Activated naive CD4-positive, alpha-beta T cell treated with anti-CD3 and anti-CD28 coated beads for 36 hours (primary cell): ENCODE data around the gene DDX47. TPM values are rescaled to one million over a fixed set of nuclear protein-coding genes. Genes with fewer than 3 reads are reported as not detected.
A peak's percentile ranks its signal among the peaks of the same experiment; 100 is the strongest.

Experiments used
- CTCF ChIA-PET: fragments of 350-600 bp; sonication (Branson Sonifier 250); formaldehyde crosslinking; loops from one replicate; lab custom pipeline; 2021; ENCODE audit warnings: antibody characterized with exemption; lab: Charles Lee
- DNase-seq: peaks from one replicate; pipeline ENCODE4 v3.0.0-alpha.2; 2020
- H3K27ac Mint-ChIP-seq: one replicate; pipeline ENCODE4 v1.8.0; 2021; ENCODE audit warnings: mild to moderate bottlenecking, mixed read lengths
- H3K27me3 Mint-ChIP-seq: one replicate; pipeline ENCODE4 v1.8.0; 2021; ENCODE audit warnings: low read depth, mixed read lengths
- H3K36me3 Mint-ChIP-seq: one replicate; pipeline ENCODE4 v1.8.0; 2021; ENCODE audit warnings: low read depth, mixed read lengths
- H3K4me1 Mint-ChIP-seq: one replicate; pipeline ENCODE4 v1.8.0; 2021; ENCODE audit warnings: low read depth, mixed read lengths
- H3K4me3 Mint-ChIP-seq: one replicate; pipeline ENCODE4 v1.8.0; 2021; ENCODE audit warnings: mild to moderate bottlenecking, moderate library complexity, mixed read lengths
- H3K9me3 Mint-ChIP-seq: one replicate; pipeline ENCODE4 v1.8.0; 2021; ENCODE audit warnings: mixed read lengths
- intact Hi-C: fragments of 100-400 bp; cut with micrococcal nuclease; formaldehyde crosslinking; loops from one replicate; pipeline ENCODE4 v1.15.1; 2023
- total RNA-seq, 2 experiments: library from RNA; stranded (reverse); gene quantifications; one replicate each; pipeline ENCODE4 v1.2.3, GENCODE V29; 2021

The DDX47 gene
- total RNA-seq, 2 experiments from 2014 or later: 86.6 to 87.3 TPM

GRCh38 chr12:12786706-12787601, 26.2 kb upstream of the DDX47 start:
- Mint-ChIP-seq H3K27me3 (no peaks in the 10 kb centered on the region), H3K4me3 (peak overlapping the region; percentile 83), H3K9me3 (no peaks in the 10 kb centered on the region), H3K36me3 (no peaks in the 10 kb centered on the region), H3K4me1 (peaks cover 27% of the 10 kb centered on the region), H3K27ac (peak overlapping the region; percentile 84)
- peak; percentile 67 for DNase-seq
- intact Hi-C loops: loop anchor here (2.0 kb wide), 1 partner anchor 62 kb away; no protein-coding TSS in a partner anchor
- CTCF ChIA-PET: interaction anchor here (0.6 to 4.6 kb wide), 17 partner anchors 8 to 425 kb away, joined by 3 to 36 read pairs (median 4); partner anchors contain the start of genes DDX47 and GPRC5A

GRCh38 chr12:12788131-12788530, 25.0 kb upstream of the DDX47 start:
- CTCF ChIA-PET: interaction anchor here (0.6 to 4.6 kb wide), 20 partner anchors 9 to 424 kb away, joined by 3 to 36 read pairs (median 6); partner anchors contain the start of gene DDX47
- no peaks in the 10 kb centered on the region for H3K27me3 Mint-ChIP-seq
- H3K4me1 Mint-ChIP-seq: peaks cover 27% of the 10 kb centered on the region
- no peak for DNase-seq
- intact Hi-C loops: loop anchor here (1.0 to 2.0 kb wide), 10 partner anchors 20 to 424 kb away; partner anchors contain the start of genes DDX47, GPRC5A and HEBP1
- H3K27ac Mint-ChIP-seq: peak overlapping the region; percentile 6
- peak overlapping the region; percentile 83 for H3K4me3 Mint-ChIP-seq
- no peaks in the 10 kb centered on the region for H3K9me3 Mint-ChIP-seq
- H3K36me3 Mint-ChIP-seq: no peaks in the 10 kb centered on the region

- intact Hi-C loops: loop anchor here (1.0 to 2.0 kb wide), 11 partner anchors 19 to 423 kb away; partner anchors contain the start of genes DDX47, GPRC5A and HEBP1
- peaks cover 27% of the 10 kb centered on the region for H3K4me1 Mint-ChIP-seq
- H3K27me3 Mint-ChIP-seq: no peaks in the 10 kb centered on the region
- no peaks in the 10 kb centered on the region for H3K36me3 Mint-ChIP-seq
- CTCF ChIA-PET: interaction anchor here (0.6 to 4.6 kb wide), 37 partner anchors 9 to 424 kb away, joined by 3 to 36 read pairs (median 4); partner anchors contain the start of gene DDX47
- H3K9me3 Mint-ChIP-seq: no peaks in the 10 kb centered on the region
- peak overlapping the region; percentile 58 for H3K4me3 Mint-ChIP-seq
- peak overlapping the region; percentile 76 for H3K27ac Mint-ChIP-seq
- DNase-seq: peak; percentile 80
Observed at GRCh38 chr12:12788675-12789368, 24.3 kb upstream of the DDX47 start.

GRCh38 chr12:12790956-12791355, 22.2 kb upstream of the DDX47 start:
- Mint-ChIP-seq H3K9me3 (no peaks in the 10 kb centered on the region), H3K4me1 (peaks cover 18% of the 10 kb centered on the region), H3K4me3 (no peak overlapping the region), H3K36me3 (no peaks in the 10 kb centered on the region), H3K27me3 (no peaks in the 10 kb centered on the region), H3K27ac (no peak overlapping the region)
- CTCF ChIA-PET: interaction anchor here (2.1 to 4.6 kb wide), 3 partner anchors 14 to 46 kb away, joined by 7 to 36 read pairs (median 36); partner anchors contain the start of gene DDX47
- no peak for DNase-seq
- intact Hi-C loops: no loop called here

GRCh38 chr12:12791756-12792369, 21.3 kb upstream of the DDX47 start:
- intact Hi-C loops: no loop called here
- no peaks in the 10 kb centered on the region for H3K36me3 Mint-ChIP-seq

GRCh38 chr12:12792421-12792820, 20.7 kb upstream of the DDX47 start:
- Mint-ChIP-seq H3K36me3 (no peaks in the 10 kb centered on the region), H3K4me3 (no peak overlapping the region), H3K4me1 (peaks cover 13% of the 10 kb centered on the region), H3K9me3 (no peaks in the 10 kb centered on the region), H3K27ac (no peak overlapping the region), H3K27me3 (no peaks in the 10 kb centered on the region)
- DNase-seq: no peak
- CTCF ChIA-PET: interaction anchor here (0.9 to 1.8 kb wide), 6 partner anchors 18 to 205 kb away, joined by 3 to 5 read pairs (median 4); no protein-coding TSS in a partner anchor
- intact Hi-C loops: no loop called here

More at GRCh38 chr12:12791756-12792369, 21.3 kb upstream of the DDX47 start:
- Mint-ChIP-seq H3K27me3 (no peaks in the 10 kb centered on the region), H3K4me1 (peaks cover 13% of the 10 kb centered on the region), H3K9me3 (no peaks in the 10 kb centered on the region), H3K4me3 (no peak overlapping the region), H3K27ac (no peak overlapping the region)
- CTCF ChIA-PET: interaction anchor here (1.0 to 1.8 kb wide), 3 partner anchors 21 to 63 kb away, joined by 3 to 5 read pairs (median 4); no protein-coding TSS in a partner anchor
- DNase-seq: no peak

GRCh38 chr12:12794686-12795085, 18.5 kb upstream of the DDX47 start:
- intact Hi-C loops: no loop called here
- DNase-seq: no peak
- H3K36me3 Mint-ChIP-seq: no peaks in the 10 kb centered on the region
- no peak overlapping the region for H3K27ac Mint-ChIP-seq
- CTCF ChIA-PET: no interaction called here
- H3K4me3 Mint-ChIP-seq: no peak overlapping the region
- no peaks in the 10 kb centered on the region for H3K9me3 Mint-ChIP-seq
- no peaks in the 10 kb centered on the region for H3K27me3 Mint-ChIP-seq
- H3K4me1 Mint-ChIP-seq: no peaks in the 10 kb centered on the region

GRCh38 chr12:12796171-12796570, 17.0 kb upstream of the DDX47 start:
- intact Hi-C loops: no loop called here
- no peaks in the 10 kb centered on the region for H3K9me3 Mint-ChIP-seq
- no peak overlapping the region for H3K4me3 Mint-ChIP-seq
- H3K27me3 Mint-ChIP-seq: no peaks in the 10 kb centered on the region
- no peak overlapping the region for H3K27ac Mint-ChIP-seq
- CTCF ChIA-PET: no interaction called here
- no peak for DNase-seq
- no peaks in the 10 kb centered on the region for H3K36me3 Mint-ChIP-seq
- H3K4me1 Mint-ChIP-seq: peaks cover 4% of the 10 kb centered on the region

- Mint-ChIP-seq H3K27me3 (no peaks in the 10 kb centered on the region), H3K4me1 (peaks cover 8% of the 10 kb centered on the region), H3K27ac (no peak overlapping the region), H3K9me3 (no peaks in the 10 kb centered on the region), H3K36me3 (no peaks in the 10 kb centered on the region), H3K4me3 (no peak overlapping the region)
- no peak for DNase-seq
- CTCF ChIA-PET: no interaction called here
- intact Hi-C loops: no loop called here
Observed at GRCh38 chr12:12796928-12797793, 16.0 kb upstream of the DDX47 start.

- no peak overlapping the region for H3K27ac Mint-ChIP-seq
- H3K4me3 Mint-ChIP-seq: no peak overlapping the region
- CTCF ChIA-PET: interaction anchor here (1.5 kb wide), 1 partner anchor 9 kb away, joined by 4 read pairs; no protein-coding TSS in a partner anchor
Observed at GRCh38 chr12:12797794-12798152, 15.4 kb upstream of the DDX47 start.

GRCh38 chr12:12798480-12798879, 14.7 kb upstream of the DDX47 start:
- Mint-ChIP-seq H3K27me3 (no peaks in the 10 kb centered on the region), H3K9me3 (no peaks in the 10 kb centered on the region), H3K27ac (no peak overlapping the region), H3K36me3 (no peaks in the 10 kb centered on the region), H3K4me3 (no peak overlapping the region), H3K4me1 (peaks cover 20% of the 10 kb centered on the region)
- CTCF ChIA-PET: interaction anchor here (1.5 to 1.9 kb wide), 2 partner anchors 9 to 11 kb away, joined by 4 to 7 read pairs; no protein-coding TSS in a partner anchor
- intact Hi-C loops: no loop called here
- no peak for DNase-seq

More at GRCh38 chr12:12797794-12798152, 15.4 kb upstream of the DDX47 start:
- Mint-ChIP-seq H3K27me3 (no peaks in the 10 kb centered on the region), H3K4me1 (peaks cover 13% of the 10 kb centered on the region), H3K36me3 (no peaks in the 10 kb centered on the region), H3K9me3 (no peaks in the 10 kb centered on the region)
- intact Hi-C loops: no loop called here
- no peak for DNase-seq
